ENCODE measurements around the gene DDIT3. TPM values are rescaled to one million over a fixed set of nuclear protein-coding genes. Genes with fewer than 3 reads are reported as not detected.

DDIT3 gene
- total RNA-seq, 1 donor from 2014 or later: 42.6 TPM

- DNase-seq (ENCODE audit: low read depth) (no peak), FAIRE-seq (no peak)
- Mint-ChIP-seq H3K36me3 (ENCODE audit: low read depth, unreplicated experiment) (peaks cover 11% of the 10 kb centered on the region), H3K27ac (ENCODE audit: unreplicated experiment) (no peak overlapping the region), H3K9me3 (ENCODE audit: unreplicated experiment) (peaks cover 3% of the 10 kb centered on the region), H3K4me1 (ENCODE audit: low read depth, unreplicated experiment) (peaks cover 42% of the 10 kb centered on the region), H3K27me3 (ENCODE audit: low read depth, unreplicated experiment) (peaks cover 11% of the 10 kb centered on the region), H3K4me3 (ENCODE audit: unreplicated experiment) (peak overlapping the region; percentile 86)
- H3K4me3 ChIP-seq (ENCODE audit: insufficient read depth, low read depth, low read length): peak overlapping the region; percentile 69
- peaks cover 27% of the 10 kb centered on the region for H3K79me2 ChIP-seq (ENCODE audit: insufficient read depth, low read length)
- TF ChIP-seq EZH2 (IDR thresholded peaks at IDR 0.05; ENCODE audit: insufficient read depth, low read length) (no peak), CTCF (IDR thresholded peaks at IDR 0.05; ENCODE audit: insufficient read depth, low read depth, low read length) (no peak)
- H3K4me2 ChIP-seq (ENCODE audit: low read length): peak overlapping the region; percentile 93
- peak overlapping the region; percentile 82 for H2AFZ ChIP-seq (ENCODE audit: low read depth, low read length)
- H3K27me3 ChIP-seq (ENCODE audit: insufficient read depth, low read length): peaks cover 10% of the 10 kb centered on the region
- H3K27ac ChIP-seq (ENCODE audit: low read depth, low read length): no peak overlapping the region
- peaks cover 29% of the 10 kb centered on the region for H3K4me1 ChIP-seq (ENCODE audit: insufficient read depth, low read length)
- H3K36me3 ChIP-seq (ENCODE audit: insufficient read depth, low read length): peaks cover 3% of the 10 kb centered on the region
- peak overlapping the region; percentile 72 for H3K9ac ChIP-seq (ENCODE audit: low read length)
- H4K20me1 ChIP-seq (ENCODE audit: insufficient read depth, low read length): peaks cover 20% of the 10 kb centered on the region
- no peaks in the 10 kb centered on the region for H3K9me3 ChIP-seq (ENCODE audit: insufficient read depth, low read depth, low read length)
Measured at GRCh38 chr12:57549203-57549908, 29.0 kb upstream of the DDIT3 start.

- no peak overlapping the region for H3K4me3 ChIP-seq (ENCODE audit: insufficient read depth, low read depth, low read length)
- H3K27me3 ChIP-seq (ENCODE audit: insufficient read depth, low read length): peaks cover 10% of the 10 kb centered on the region
- H3K4me1 ChIP-seq (ENCODE audit: insufficient read depth, low read length): peaks cover 33% of the 10 kb centered on the region
- peaks cover 41% of the 10 kb centered on the region for H3K4me1 Mint-ChIP-seq (ENCODE audit: low read depth, unreplicated experiment)
- no peak overlapping the region for H3K4me2 ChIP-seq (ENCODE audit: low read length)
- H3K36me3 Mint-ChIP-seq (ENCODE audit: low read depth, unreplicated experiment): peaks cover 11% of the 10 kb centered on the region
- H3K27ac ChIP-seq (ENCODE audit: low read depth, low read length): no peak overlapping the region
- no peaks in the 10 kb centered on the region for H3K9me3 ChIP-seq (ENCODE audit: insufficient read depth, low read depth, low read length)
- peaks cover 3% of the 10 kb centered on the region for H3K36me3 ChIP-seq (ENCODE audit: insufficient read depth, low read length)
- TF ChIP-seq EZH2 (IDR thresholded peaks at IDR 0.05; ENCODE audit: insufficient read depth, low read length) (no peak), CTCF (IDR thresholded peaks at IDR 0.05; ENCODE audit: insufficient read depth, low read depth, low read length) (no peak)
- no peak overlapping the region for H2AFZ ChIP-seq (ENCODE audit: low read depth, low read length)
- no peak overlapping the region for H3K9ac ChIP-seq (ENCODE audit: low read length)
- H3K27me3 Mint-ChIP-seq (ENCODE audit: low read depth, unreplicated experiment): peaks cover 11% of the 10 kb centered on the region
- H3K27ac Mint-ChIP-seq (ENCODE audit: unreplicated experiment): no peak overlapping the region
- H3K79me2 ChIP-seq (ENCODE audit: insufficient read depth, low read length): peaks cover 35% of the 10 kb centered on the region
- FAIRE-seq: no peak
- H3K9me3 Mint-ChIP-seq (ENCODE audit: unreplicated experiment): peaks cover 3% of the 10 kb centered on the region
- peaks cover 27% of the 10 kb centered on the region for H4K20me1 ChIP-seq (ENCODE audit: insufficient read depth, low read length)
- peak overlapping the region; percentile 81 for H3K4me3 Mint-ChIP-seq (ENCODE audit: unreplicated experiment)
- no peak for DNase-seq (ENCODE audit: low read depth)
Measured at GRCh38 chr12:57548488-57548887, 28.2 kb upstream of the DDIT3 start.

- H3K79me2 ChIP-seq (ENCODE audit: insufficient read depth, low read length): peaks cover 38% of the 10 kb centered on the region
- no peak overlapping the region for H2AFZ ChIP-seq (ENCODE audit: low read depth, low read length)
- peaks cover 11% of the 10 kb centered on the region for H3K27me3 Mint-ChIP-seq (ENCODE audit: low read depth, unreplicated experiment)
- H3K4me3 ChIP-seq (ENCODE audit: insufficient read depth, low read depth, low read length): no peak overlapping the region
- H4K20me1 ChIP-seq (ENCODE audit: insufficient read depth, low read length): peaks cover 30% of the 10 kb centered on the region
- no peak overlapping the region for H3K27ac Mint-ChIP-seq (ENCODE audit: unreplicated experiment)
- H3K4me1 ChIP-seq (ENCODE audit: insufficient read depth, low read length): peaks cover 28% of the 10 kb centered on the region
- FAIRE-seq (no peak), DNase-seq (ENCODE audit: low read depth) (no peak)
- H3K36me3 Mint-ChIP-seq (ENCODE audit: low read depth, unreplicated experiment): peaks cover 13% of the 10 kb centered on the region
- H3K9me3 Mint-ChIP-seq (ENCODE audit: unreplicated experiment): peaks cover 3% of the 10 kb centered on the region
- H3K27me3 ChIP-seq (ENCODE audit: insufficient read depth, low read length): peaks cover 10% of the 10 kb centered on the region
- TF ChIP-seq EZH2 (IDR thresholded peaks at IDR 0.05; ENCODE audit: insufficient read depth, low read length) (no peak), CTCF (IDR thresholded peaks at IDR 0.05; ENCODE audit: insufficient read depth, low read depth, low read length) (no peak)
- H3K9me3 ChIP-seq (ENCODE audit: insufficient read depth, low read depth, low read length): no peaks in the 10 kb centered on the region
- peak overlapping the region; percentile 98 for H3K4me3 Mint-ChIP-seq (ENCODE audit: unreplicated experiment)
- no peak overlapping the region for H3K9ac ChIP-seq (ENCODE audit: low read length)
- H3K36me3 ChIP-seq (ENCODE audit: insufficient read depth, low read length): peaks cover 3% of the 10 kb centered on the region
- H3K4me2 ChIP-seq (ENCODE audit: low read length): no peak overlapping the region
- H3K27ac ChIP-seq (ENCODE audit: low read depth, low read length): no peak overlapping the region
- H3K4me1 Mint-ChIP-seq (ENCODE audit: low read depth, unreplicated experiment): peaks cover 36% of the 10 kb centered on the region
Measured at GRCh38 chr12:57548013-57548315, 27.6 kb upstream of the DDIT3 start.

Data from astrocyte (in vitro differentiated cells and primary cell).